Nephron (organoid): Measurements from ENCODE around the gene MARCHF3.
A peak's percentile ranks its signal among the peaks of the same experiment; 100 is the strongest.

Experiments used
- H3K27ac Mint-ChIP-seq, 3 experiments: 2 replicates each; pipeline ENCODE4 v1.8.0; 2020; ENCODE audit warnings: mixed read lengths in 3 of 3, mild to moderate bottlenecking in 2 of 3, moderate library complexity in 1 of 3
- H3K27me3 Mint-ChIP-seq: 2 replicates; pipeline ENCODE4 v1.8.0; 2021; ENCODE audit warnings: low read depth, mild to moderate bottlenecking, moderate library complexity, mixed read lengths
- H3K36me3 Mint-ChIP-seq: 2 replicates; pipeline ENCODE4 v1.8.0; 2020; ENCODE audit warnings: low read depth, mixed read lengths
- H3K4me1 Mint-ChIP-seq: 2 replicates; pipeline ENCODE4 v1.8.0; 2020; ENCODE audit warnings: mixed read lengths
- H3K4me3 Mint-ChIP-seq, 3 experiments: 2 replicates each; pipeline ENCODE4 v1.8.0; 2020; ENCODE audit warnings: mild to moderate bottlenecking in 3 of 3, mixed read lengths in 3 of 3, moderate library complexity in 2 of 3
- H3K9me3 Mint-ChIP-seq: 2 replicates; pipeline ENCODE4 v1.8.0; 2020; ENCODE audit warnings: mixed read lengths
- TF ChIP-seq, protein P1 (sequence below), 3 experiments: fragments of 200-600 bp; sonication (generic); IDR thresholded peaks; one replicate each; pipeline ENCODE4 v1.5.0; 2021; ENCODE audit warnings: antibody characterized with exemption in 3 of 3; ENCODE audit not compliant: unreplicated experiment in 3 of 3

MARCHF3 gene

DNA sequence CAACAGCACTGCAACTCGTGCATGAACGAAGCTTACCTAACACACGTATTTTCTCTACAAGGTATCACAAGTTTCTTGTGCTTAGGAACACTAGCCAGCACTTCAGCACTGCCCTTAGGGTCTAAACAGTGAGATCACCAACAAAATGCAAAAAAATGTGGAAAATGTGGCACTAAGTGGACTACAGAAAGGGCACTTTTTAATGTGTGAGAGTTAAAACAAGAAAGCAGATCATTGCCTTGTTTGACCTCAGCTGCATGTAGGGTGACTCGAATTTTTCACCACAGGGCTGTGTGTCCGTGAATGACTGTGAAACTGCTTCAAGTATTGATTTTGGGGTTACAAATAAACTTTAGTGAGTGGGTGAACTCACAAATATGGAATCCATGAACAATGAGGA, 90.5 kb downstream of the MARCHF3 start:
- H3K36me3 Mint-ChIP-seq, result no peaks in the 10 kb centered on the region
- TF ChIP-seq, protein P1, sequence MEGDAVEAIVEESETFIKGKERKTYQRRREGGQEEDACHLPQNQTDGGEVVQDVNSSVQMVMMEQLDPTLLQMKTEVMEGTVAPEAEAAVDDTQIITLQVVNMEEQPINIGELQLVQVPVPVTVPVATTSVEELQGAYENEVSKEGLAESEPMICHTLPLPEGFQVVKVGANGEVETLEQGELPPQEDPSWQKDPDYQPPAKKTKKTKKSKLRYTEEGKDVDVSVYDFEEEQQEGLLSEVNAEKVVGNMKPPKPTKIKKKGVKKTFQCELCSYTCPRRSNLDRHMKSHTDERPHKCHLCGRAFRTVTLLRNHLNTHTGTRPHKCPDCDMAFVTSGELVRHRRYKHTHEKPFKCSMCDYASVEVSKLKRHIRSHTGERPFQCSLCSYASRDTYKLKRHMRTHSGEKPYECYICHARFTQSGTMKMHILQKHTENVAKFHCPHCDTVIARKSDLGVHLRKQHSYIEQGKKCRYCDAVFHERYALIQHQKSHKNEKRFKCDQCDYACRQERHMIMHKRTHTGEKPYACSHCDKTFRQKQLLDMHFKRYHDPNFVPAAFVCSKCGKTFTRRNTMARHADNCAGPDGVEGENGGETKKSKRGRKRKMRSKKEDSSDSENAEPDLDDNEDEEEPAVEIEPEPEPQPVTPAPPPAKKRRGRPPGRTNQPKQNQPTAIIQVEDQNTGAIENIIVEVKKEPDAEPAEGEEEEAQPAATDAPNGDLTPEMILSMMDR (IDR thresholded peaks at IDR 0.05; ENCODE audit: unreplicated experiment in 3 of 3), result no peak
- no peak overlapping the region for H3K27ac Mint-ChIP-seq
- no peak overlapping the region for H3K4me3 Mint-ChIP-seq
- no peaks in the 10 kb centered on the region for H3K9me3 Mint-ChIP-seq
- H3K4me1 Mint-ChIP-seq, result peaks cover 10% of the 10 kb centered on the region
- no peaks in the 10 kb centered on the region for H3K27me3 Mint-ChIP-seq

DNA sequence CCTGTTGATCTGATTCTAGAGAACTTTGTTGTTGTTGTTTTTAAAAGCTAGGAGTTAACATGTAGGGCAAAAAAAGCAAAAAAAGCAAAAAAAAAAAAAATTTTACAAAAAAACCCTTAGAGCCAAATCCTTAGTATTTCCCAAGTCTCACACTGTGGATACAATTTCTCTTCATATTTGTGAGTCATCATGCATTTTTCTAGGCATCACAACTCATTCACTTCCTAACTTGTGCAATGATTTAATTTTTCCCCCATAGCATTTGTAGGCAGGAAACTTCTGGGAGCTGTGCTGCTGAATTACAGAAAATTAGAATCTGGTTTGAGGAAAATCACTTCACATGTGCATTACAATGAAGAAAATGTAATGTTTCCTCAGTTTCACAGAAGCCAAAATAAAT, 91.9 kb downstream of the MARCHF3 start:
- Mint-ChIP-seq H3K36me3 (no peaks in the 10 kb centered on the region), H3K9me3 (no peaks in the 10 kb centered on the region), H3K4me1 (peaks cover 10% of the 10 kb centered on the region), H3K27me3 (no peaks in the 10 kb centered on the region), H3K4me3 (no peak overlapping the region), H3K27ac (no peak overlapping the region)
- TF ChIP-seq, protein P1 (IDR thresholded peaks at IDR 0.05; ENCODE audit: unreplicated experiment in 3 of 3), result no peak

DNA sequence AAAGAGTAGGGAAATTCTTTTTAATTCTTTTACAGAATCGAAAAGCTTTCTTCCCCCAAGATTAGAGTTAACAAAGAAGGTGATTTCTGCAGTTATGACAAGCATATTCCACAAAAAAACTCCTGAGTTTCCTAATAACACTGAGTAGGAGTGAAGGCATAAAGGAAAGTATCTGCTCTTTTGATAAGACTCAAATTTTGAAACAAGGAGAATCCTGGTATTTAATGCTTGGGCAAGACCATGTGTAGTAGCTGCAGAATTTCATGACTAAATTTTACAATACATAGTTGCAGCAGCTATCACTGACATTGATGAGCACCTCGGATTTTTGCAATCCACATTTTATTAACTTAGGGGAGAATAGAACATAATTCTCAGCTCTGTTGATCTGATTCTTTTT, 92.6 kb downstream of the MARCHF3 start:
- H3K27me3 Mint-ChIP-seq, result no peaks in the 10 kb centered on the region
- H3K27ac Mint-ChIP-seq, result no peak overlapping the region
- H3K4me1 Mint-ChIP-seq, result peaks cover 10% of the 10 kb centered on the region
- TF ChIP-seq, protein P1 (IDR thresholded peaks at IDR 0.05; ENCODE audit: unreplicated experiment in 3 of 3), result no peak
- no peaks in the 10 kb centered on the region for H3K36me3 Mint-ChIP-seq
- no peaks in the 10 kb centered on the region for H3K9me3 Mint-ChIP-seq
- no peak overlapping the region for H3K4me3 Mint-ChIP-seq

DNA sequence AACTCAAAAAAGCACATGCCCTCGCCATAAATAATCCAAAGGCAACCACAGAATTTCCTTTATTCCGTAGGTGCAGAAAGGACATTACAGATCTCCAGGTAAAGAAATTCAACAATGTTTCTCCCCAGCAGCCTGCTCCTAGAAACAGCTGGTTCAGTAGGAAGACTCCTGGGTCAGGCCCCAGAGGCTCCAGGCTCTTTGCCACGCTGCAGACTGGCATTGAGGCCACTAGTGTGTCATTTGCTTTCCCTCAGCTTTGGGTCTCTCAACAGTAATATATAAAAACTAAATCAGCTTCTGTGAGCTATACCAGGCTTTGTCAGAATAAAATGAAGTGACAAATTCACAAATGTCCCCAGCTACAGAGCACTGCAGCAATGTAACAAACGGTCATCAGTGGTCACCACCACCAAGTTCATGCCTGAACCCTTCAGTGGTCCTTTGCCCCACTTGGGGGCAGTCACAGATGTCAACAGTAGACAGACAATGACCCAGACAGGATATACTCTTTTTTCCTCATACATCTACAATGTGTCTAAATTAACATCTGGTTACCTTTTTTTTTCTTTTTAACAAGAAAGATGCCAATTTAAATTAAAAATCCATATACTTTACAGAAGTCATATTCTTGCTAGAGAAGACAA, 93.5 kb downstream of the MARCHF3 start:
- H3K27ac Mint-ChIP-seq, result no peak overlapping the region
- no peaks in the 10 kb centered on the region for H3K36me3 Mint-ChIP-seq
- peaks cover 8% of the 10 kb centered on the region for H3K4me1 Mint-ChIP-seq
- H3K4me3 Mint-ChIP-seq, result no peak overlapping the region
- TF ChIP-seq, protein P1 (IDR thresholded peaks at IDR 0.05; ENCODE audit: unreplicated experiment in 3 of 3), result no peak
- H3K9me3 Mint-ChIP-seq, result no peaks in the 10 kb centered on the region
- no peaks in the 10 kb centered on the region for H3K27me3 Mint-ChIP-seq

DNA sequence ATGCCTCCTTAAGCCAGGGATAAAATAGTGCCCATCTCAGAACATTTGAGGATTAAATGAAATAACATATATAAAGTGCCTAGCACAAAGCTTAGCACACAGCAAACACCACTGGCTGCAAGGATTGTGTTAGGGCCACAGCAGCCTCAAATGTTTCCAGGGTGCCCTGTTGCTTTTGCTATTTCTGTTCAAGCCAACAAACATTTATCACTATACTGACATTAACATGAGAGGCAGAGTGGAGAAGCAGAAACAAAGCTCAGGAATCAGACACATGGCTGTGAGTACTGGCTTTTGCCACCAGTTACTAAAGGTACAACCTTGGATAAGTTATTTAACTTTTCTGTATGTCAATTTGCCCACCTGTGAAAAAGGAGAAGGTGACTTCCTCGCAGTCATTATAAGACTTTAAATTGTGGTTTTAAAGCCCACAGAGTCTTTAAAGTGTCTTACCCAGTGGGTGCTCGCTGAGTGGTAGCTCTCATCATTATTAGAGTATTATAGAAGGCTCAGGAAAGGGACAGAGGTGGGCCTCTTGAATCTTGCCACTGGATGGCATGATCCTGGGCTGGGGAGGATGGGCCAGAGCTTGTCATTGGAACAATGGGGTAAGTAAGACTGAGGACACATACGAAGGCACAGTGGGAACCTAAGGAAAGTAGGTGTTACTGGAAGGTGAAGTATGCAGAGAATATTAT, 98.2 kb downstream of the MARCHF3 start:
- Mint-ChIP-seq H3K36me3 (no peaks in the 10 kb centered on the region), H3K9me3 (no peaks in the 10 kb centered on the region), H3K27me3 (no peaks in the 10 kb centered on the region), H3K4me3 (no peak overlapping the region), H3K4me1 (peaks cover 24% of the 10 kb centered on the region), H3K27ac (no peak overlapping the region)
- TF ChIP-seq, protein P1 (IDR thresholded peaks at IDR 0.05; ENCODE audit: unreplicated experiment in 3 of 3), result no peak

DNA sequence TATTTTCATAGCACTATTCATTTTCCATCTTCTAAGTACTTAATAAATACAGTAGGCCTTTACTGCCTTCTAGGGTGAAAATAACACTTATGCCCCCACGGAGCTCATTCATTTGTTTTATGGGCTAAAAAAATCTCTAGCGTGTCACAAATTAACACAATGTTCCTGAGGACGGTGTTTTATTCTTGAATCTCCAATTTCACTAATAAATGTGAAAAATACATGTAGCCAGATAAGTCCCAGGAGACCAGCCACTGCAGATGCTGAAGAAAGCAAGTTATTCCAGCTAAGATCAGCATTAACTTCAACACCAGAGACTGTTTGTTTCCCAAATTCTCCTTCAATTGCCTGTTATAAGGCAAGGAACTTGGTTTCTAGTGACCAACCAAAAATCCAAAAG, 102.3 kb downstream of the MARCHF3 start:
- H3K4me1 Mint-ChIP-seq, result peaks cover 55% of the 10 kb centered on the region
- H3K36me3 Mint-ChIP-seq, result no peaks in the 10 kb centered on the region
- TF ChIP-seq, protein P1 (IDR thresholded peaks at IDR 0.05; ENCODE audit: unreplicated experiment in 3 of 3), result no peak
- no peaks in the 10 kb centered on the region for H3K27me3 Mint-ChIP-seq
- no peak overlapping the region for H3K4me3 Mint-ChIP-seq
- H3K27ac Mint-ChIP-seq, result peak overlapping the region in 2 of 3 experiments; percentile 40 to 66
- H3K9me3 Mint-ChIP-seq, result no peaks in the 10 kb centered on the region
